ENCODE data around the gene LSG1. TPM values are rescaled to one million over a fixed set of nuclear protein-coding genes. Genes with fewer than 3 reads are reported as not detected.

Gene LSG1
- 11.7 and 17.9 TPM in 2 replicates for total RNA-seq

DNA sequence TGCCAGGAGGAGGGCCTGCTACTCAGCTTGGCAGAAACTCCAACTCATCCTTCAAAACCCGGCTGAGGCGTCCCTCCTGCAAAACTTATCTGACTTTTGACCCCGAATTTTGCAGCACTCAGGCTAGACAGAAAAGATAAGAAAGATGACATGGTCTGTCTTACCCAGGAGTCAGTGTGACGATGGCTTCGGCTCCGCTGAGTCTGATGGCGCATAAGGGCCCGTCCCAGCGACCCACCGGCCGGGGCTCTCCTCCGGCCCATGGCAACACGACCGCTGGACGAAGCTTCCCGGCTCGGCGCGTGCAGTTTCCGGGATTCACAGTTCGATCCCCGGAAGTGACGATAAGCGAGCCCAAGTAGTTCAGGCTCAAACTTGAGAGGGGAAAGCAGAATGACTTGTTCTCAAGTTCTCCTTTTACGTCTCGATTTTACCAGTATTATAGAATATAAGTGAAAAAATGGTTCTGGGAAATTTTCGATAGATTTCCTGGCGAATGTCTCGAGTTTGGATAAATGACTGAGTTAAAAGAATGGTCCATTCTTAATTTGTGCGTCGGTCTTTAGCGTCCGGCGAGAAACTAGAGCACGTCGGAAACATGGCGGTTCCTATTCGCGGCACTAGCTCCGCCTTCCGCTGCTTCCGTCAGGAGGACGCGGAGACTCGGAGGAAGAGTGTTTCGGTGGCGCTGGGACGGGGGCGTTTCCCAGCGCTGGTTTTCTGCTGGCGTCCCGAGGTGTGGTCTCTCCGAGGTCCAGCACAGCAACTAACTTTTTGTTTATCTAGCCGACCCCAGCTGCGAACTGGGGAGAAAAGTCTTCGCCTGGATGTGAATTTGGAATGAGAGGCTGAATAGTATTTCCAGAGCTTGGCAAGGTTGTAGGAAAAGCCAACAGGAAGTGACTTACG is at the start of gene LSG1:
Gene LSG1, minus strand, starts transcription at position 292 of the 909 bp plus-strand sequence. Its CDS starts 29 bp downstream, at position 263.

DNA sequence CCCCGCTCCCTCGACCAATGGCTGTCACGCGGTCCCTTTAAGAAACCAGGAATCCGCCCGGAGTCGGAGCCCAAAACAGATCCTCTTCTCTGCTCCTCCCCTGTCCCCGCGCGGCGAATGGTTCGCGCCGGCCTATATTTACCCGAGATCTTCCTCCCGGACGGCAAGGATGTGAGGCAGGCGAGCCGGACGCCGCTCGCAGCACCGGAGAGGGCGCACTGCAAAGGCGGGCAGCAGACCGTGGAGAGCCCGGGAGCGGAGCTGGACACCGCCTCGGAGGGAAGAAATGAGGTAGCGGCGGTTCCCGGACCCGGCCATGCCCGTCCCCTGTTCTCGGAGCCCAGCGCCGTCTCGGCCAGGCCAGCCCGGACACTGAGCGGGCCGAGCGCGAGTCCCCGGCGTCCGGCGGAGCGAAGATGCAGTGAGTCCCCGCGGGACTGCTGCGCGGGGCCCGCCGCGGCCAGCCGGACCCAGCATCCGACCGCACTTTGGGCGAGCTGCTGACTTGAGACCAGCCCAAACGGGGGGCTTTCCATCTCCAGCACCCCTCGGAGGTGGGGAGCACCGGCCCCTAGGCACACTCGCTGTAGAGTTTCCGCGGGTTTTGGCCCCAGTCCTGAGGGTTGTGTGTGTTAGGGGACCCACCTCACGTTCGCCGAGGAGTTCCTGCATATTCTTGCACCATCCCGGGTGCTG is 13.9 kb upstream of the LSG1 start, which contains the start of gene FAM43A:
Gene FAM43A, plus strand, starts transcription at position 166 of the 696 bp plus-strand sequence. CDS start 944 bp downstream, outside the sequence.

DNA sequence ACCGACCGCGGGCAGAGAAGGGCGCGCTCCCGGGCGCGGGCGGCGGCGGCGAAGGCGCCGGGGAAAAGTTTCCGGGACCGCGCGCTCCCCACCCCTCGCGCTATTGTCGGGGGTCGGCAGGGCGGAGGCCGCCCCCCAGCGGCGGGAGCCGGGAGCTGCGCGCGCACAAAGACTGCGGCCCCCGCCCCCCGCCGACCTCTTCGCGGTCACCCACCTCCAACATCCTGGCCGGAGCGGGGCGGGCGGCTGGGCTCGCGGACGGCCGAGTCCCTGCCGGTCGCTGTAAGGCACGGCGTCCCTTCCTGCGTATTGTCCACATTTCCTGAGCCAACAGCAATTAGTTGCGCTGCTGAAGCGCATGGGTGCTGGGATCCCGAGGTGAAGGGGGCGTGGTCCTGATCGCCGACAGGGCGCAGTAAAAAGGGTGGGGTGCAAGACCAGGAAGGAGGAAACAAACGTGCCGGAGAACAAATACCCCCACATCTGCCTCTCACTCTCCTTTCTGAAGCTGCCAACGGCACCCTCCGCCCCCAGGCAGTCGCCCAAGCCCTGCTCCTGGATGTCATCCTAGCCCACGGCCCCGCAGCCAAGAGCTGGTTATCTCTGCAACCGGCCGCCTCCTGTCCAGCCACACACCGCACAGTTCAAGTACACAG is 38.5 kb downstream of the LSG1 start, which contains the start of gene TMEM44:
Gene TMEM44, minus strand, starts transcription at position 71 of the 656 bp plus-strand sequence. CDS start 204 bp downstream, outside the sequence.

Other genes with a start within 250 kb of the LSG1 start
- gene ATP13A3, start 185.2 kb downstream of the LSG1 start, total RNA-seq = 161 and 188 TPM in 2 replicates
- 15.7 and 16.3 TPM in 2 replicates for gene TMEM44, start 38.8 kb downstream of the LSG1 start, total RNA-seq
- 34.6 and 35.0 TPM in 2 replicates for gene FAM43A, start 13.7 kb upstream of the LSG1 start, total RNA-seq